ENCODE results near the gene PARD3. TPM values are rescaled to one million over a fixed set of nuclear protein-coding genes. Genes with fewer than 3 reads are reported as not detected.

The PARD3 gene
- total and polyA plus RNA-seq, 10 of the 15 experiments (the other 5 are each of a cell fraction or from before 2014, with no cell fraction given), result 2.6 to 43.1 (median 13.9) TPM

GRCh38 chr10:34486008-34486407, 329.1 kb downstream of the PARD3 start:
- Histone ChIP-seq H3K79me2 (ENCODE audit: control insufficient read depth, insufficient read depth, low read length) (no peaks in the 10 kb centered on the region), H4K20me1 (ENCODE audit: control insufficient read depth, insufficient read depth) (no peaks in the 10 kb centered on the region), H2AFZ (ENCODE audit: control insufficient read depth, low read depth, low read length) (no peak overlapping the region), H3K4me2 (ENCODE audit: control insufficient read depth, insufficient read depth) (no peak overlapping the region), H3K27ac (ENCODE audit: control insufficient read depth, insufficient read depth) (no peak overlapping the region), H3K27me3 (replicated peaks in 1 of 2; ENCODE audit: control insufficient read depth in 2 of 2, insufficient read depth in 2 of 2, low read length in 1 of 2) (no peaks in the 10 kb centered on the region), H3K4me3 (no peak overlapping the region), H3K36me3 (ENCODE audit: control insufficient read depth in 2 of 2, insufficient read depth in 2 of 2, low read length in 1 of 2) (no peaks in the 10 kb centered on the region; a peak in 1 of 4 replicates), H3K9me3 (replicated peaks; ENCODE audit: control insufficient read depth, insufficient read depth, low read length) (no peaks in the 10 kb centered on the region), H3K9ac (ENCODE audit: control insufficient read depth, insufficient read depth, low read length) (no peak overlapping the region), H3K4me1 (ENCODE audit: control insufficient read depth, insufficient read depth, low read length) (no peaks in the 10 kb centered on the region)
- FAIRE-seq (no peak), ATAC-seq (no peak), DNase-seq (ENCODE audit: low read depth, low spot score) (no peak)
- CTCF ChIA-PET, result interaction anchor here (0.7 to 1.4 kb wide), 2 partner anchors 127 to 200 kb away, joined by 3 to 7 read pairs; no protein-coding TSS in a partner anchor
- RAD21 ChIA-PET (ENCODE audit: unreplicated experiment), result interaction anchor here (0.7 to 1.5 kb wide), 2 partner anchors 87 to 408 kb away, joined by 4 read pairs; no protein-coding TSS in a partner anchor
- intact Hi-C loops (cut with micrococcal nuclease; ENCODE audit: unreplicated experiment), result loop anchor here (10.0 kb wide), 1 partner anchor 61 kb away; no protein-coding TSS in a partner anchor
- SMC1A ChIA-PET (ENCODE audit: uncharacterized antibody, unreplicated experiment), result interaction anchor here (0.7 to 2.8 kb wide), 7 partner anchors 9 to 149 kb away, joined by 3 to 15 read pairs (median 3); no protein-coding TSS in a partner anchor
- in situ Hi-C loops (cut with MboI), result no loop called here
- no TSS peak for BruUV-seq (replicated peaks)
- TF ChIP-seq RUNX3 (IDR thresholded peaks at IDR 0.05; ENCODE audit: low read length) (no peak), CBX3 (IDR thresholded peaks at IDR 0.05; ENCODE audit: borderline replicate concordance, low read depth) (no peak), E2F8 (IDR thresholded peaks at IDR 0.05; ENCODE audit: low read depth, partially characterized antibody) (no peak), POLR2AphosphoS2 (IDR thresholded peaks at IDR 0.05; ENCODE audit: low read depth, low read length) (no peak)
- WGBS (ENCODE audit: insufficient coverage, insufficient replicate concordance, low lambda C conversion rate, missing lambda C conversion rate), result 62% methylated on average over 5 of the region's 5 CpGs
- POLR2A ChIA-PET, result interaction anchor here (0.7 to 3.5 kb wide), 5 partner anchors 8 to 179 kb away, joined by 3 to 19 read pairs (median 4); no protein-coding TSS in a partner anchor

Measured in GM12878 (cell line).